Osteocyte (in vitro differentiated cells): ENCODE measurements around the gene CDYL. TPM values are rescaled to one million over a fixed set of nuclear protein-coding genes. Genes with fewer than 3 reads are reported as not detected.

Experiments used
- DNase-seq: peaks from one replicate; pipeline ENCODE4 v3.0.0; 2021; ENCODE audit warnings: mixed read lengths; ENCODE audit not compliant: unreplicated experiment; ENCODE audit errors: extremely low spot score
- H3K27ac Mint-ChIP-seq: one replicate; pipeline ENCODE4 v1.8.0; 2021; ENCODE audit warnings: mild to moderate bottlenecking, mixed read lengths; ENCODE audit not compliant: unreplicated experiment
- H3K27me3 Mint-ChIP-seq: one replicate; pipeline ENCODE4 v1.8.0; 2021; ENCODE audit warnings: mixed read lengths; ENCODE audit not compliant: unreplicated experiment
- H3K36me3 Mint-ChIP-seq: one replicate; pipeline ENCODE4 v1.8.0; 2021; ENCODE audit warnings: mixed read lengths; ENCODE audit not compliant: unreplicated experiment
- H3K4me1 Mint-ChIP-seq: one replicate; pipeline ENCODE4 v1.8.0; 2021; ENCODE audit warnings: mixed read lengths; ENCODE audit not compliant: unreplicated experiment
- H3K4me3 Mint-ChIP-seq: one replicate; pipeline ENCODE4 v1.8.0; 2021; ENCODE audit warnings: mild to moderate bottlenecking, moderate library complexity, mixed read lengths; ENCODE audit not compliant: unreplicated experiment
- H3K9me3 Mint-ChIP-seq: one replicate; pipeline ENCODE4 v1.8.0; 2021; ENCODE audit warnings: mixed read lengths; ENCODE audit not compliant: unreplicated experiment
- CTCF ChIP-seq: fragments of 200-600 bp; sonication (generic); IDR thresholded peaks from 2 replicates; pipeline ENCODE4 v1.5.0; 2021; ENCODE audit warnings: antibody characterized with exemption, mild to moderate bottlenecking, moderate library complexity
- total RNA-seq: library from RNA; stranded (reverse); gene quantifications from 2 replicates; pipeline ENCODE4 v1.2.1, GENCODE V29; 2021

CDYL gene
- total RNA-seq, 1 donor from 2014 or later, result 39.8 TPM

GRCh38 chr6:4943716-4944115 lies 167.5 kb downstream of the CDYL start:
- H3K36me3 Mint-ChIP-seq, result peaks cover 15% of the 10 kb centered on the region
- DNase-seq, result no peak
- no peak for TF ChIP-seq CTCF
- no peak overlapping the region for H3K4me3 Mint-ChIP-seq
- H3K9me3 Mint-ChIP-seq, result no peaks in the 10 kb centered on the region
- no peaks in the 10 kb centered on the region for H3K27me3 Mint-ChIP-seq
- H3K4me1 Mint-ChIP-seq, result peaks cover 24% of the 10 kb centered on the region
- H3K27ac Mint-ChIP-seq, result peak overlapping the region; percentile 19

- no peak for TF ChIP-seq CTCF
- no peak for DNase-seq
- peaks cover 24% of the 10 kb centered on the region for H3K4me1 Mint-ChIP-seq
- peaks cover 13% of the 10 kb centered on the region for H3K36me3 Mint-ChIP-seq
- H3K4me3 Mint-ChIP-seq, result no peak overlapping the region
- no peaks in the 10 kb centered on the region for H3K9me3 Mint-ChIP-seq
- no peaks in the 10 kb centered on the region for H3K27me3 Mint-ChIP-seq
- H3K27ac Mint-ChIP-seq, result no peak overlapping the region
These were observed 168.1 kb downstream of the CDYL start for GRCh38 chr6:4944325-4944724.

GRCh38 chr6:4946521-4946920 lies 170.3 kb downstream of the CDYL start:
- Mint-ChIP-seq H3K36me3 (peaks cover 23% of the 10 kb centered on the region), H3K9me3 (no peaks in the 10 kb centered on the region), H3K4me1 (peaks cover 21% of the 10 kb centered on the region), H3K27me3 (no peaks in the 10 kb centered on the region), H3K27ac (no peak overlapping the region), H3K4me3 (no peak overlapping the region)
- DNase-seq, result no peak
- no peak for TF ChIP-seq CTCF

GRCh38 chr6:4947716-4948115 lies 171.5 kb downstream of the CDYL start:
- Mint-ChIP-seq H3K36me3 (peaks cover 29% of the 10 kb centered on the region), H3K4me1 (peaks cover 9% of the 10 kb centered on the region), H3K27ac (no peak overlapping the region), H3K4me3 (no peak overlapping the region), H3K9me3 (no peaks in the 10 kb centered on the region), H3K27me3 (no peaks in the 10 kb centered on the region)
- TF ChIP-seq CTCF, result no peak
- no peak for DNase-seq

- DNase-seq, result no peak
- H3K36me3 Mint-ChIP-seq, result peaks cover 35% of the 10 kb centered on the region
- no peaks in the 10 kb centered on the region for H3K27me3 Mint-ChIP-seq
These were observed 172.7 kb downstream of the CDYL start for GRCh38 chr6:4948781-4949450.

More at GRCh38 chr6:4948781-4949450, 172.7 kb downstream of the CDYL start:
- no peak for TF ChIP-seq CTCF
- Mint-ChIP-seq H3K4me1 (peaks cover 2% of the 10 kb centered on the region), H3K9me3 (no peaks in the 10 kb centered on the region), H3K4me3 (no peak overlapping the region), H3K27ac (no peak overlapping the region)
